A549 treated with RU486 at 1 μM for 4 hours (cell line): ENCODE measurements around the gene MATK. TPM values are rescaled to one million over a fixed set of nuclear protein-coding genes. Genes with fewer than 3 reads are reported as not detected.

Experiments used
- total RNA-seq: library from RNA; stranded (reverse); fragments of 200-300 nt; extraction: Qiagen RNA extraction; gene quantifications from 5 replicates; pipeline ENCODE4 v1.2.3, GENCODE V29; 2022; ENCODE audit warnings: low read depth

Gene MATK
- 0.56 to 1.9 TPM (median 1.1 TPM) in 5 replicates for total RNA-seq

GRCh38 chr19:3785938-3786824, at the start of gene MATK:
TSS of gene MATK (minus strand) at chr19:3786381. CDS start at chr19:3785135, 1,246 bp downstream.

GRCh38 chr19:3771906-3772455, 14.2 kb downstream of the MATK start, which contains the start of gene RAX2:
TSS of gene RAX2 (minus strand) at chr19:3772228. CDS start at chr19:3771742, 486 bp downstream.

DNA sequence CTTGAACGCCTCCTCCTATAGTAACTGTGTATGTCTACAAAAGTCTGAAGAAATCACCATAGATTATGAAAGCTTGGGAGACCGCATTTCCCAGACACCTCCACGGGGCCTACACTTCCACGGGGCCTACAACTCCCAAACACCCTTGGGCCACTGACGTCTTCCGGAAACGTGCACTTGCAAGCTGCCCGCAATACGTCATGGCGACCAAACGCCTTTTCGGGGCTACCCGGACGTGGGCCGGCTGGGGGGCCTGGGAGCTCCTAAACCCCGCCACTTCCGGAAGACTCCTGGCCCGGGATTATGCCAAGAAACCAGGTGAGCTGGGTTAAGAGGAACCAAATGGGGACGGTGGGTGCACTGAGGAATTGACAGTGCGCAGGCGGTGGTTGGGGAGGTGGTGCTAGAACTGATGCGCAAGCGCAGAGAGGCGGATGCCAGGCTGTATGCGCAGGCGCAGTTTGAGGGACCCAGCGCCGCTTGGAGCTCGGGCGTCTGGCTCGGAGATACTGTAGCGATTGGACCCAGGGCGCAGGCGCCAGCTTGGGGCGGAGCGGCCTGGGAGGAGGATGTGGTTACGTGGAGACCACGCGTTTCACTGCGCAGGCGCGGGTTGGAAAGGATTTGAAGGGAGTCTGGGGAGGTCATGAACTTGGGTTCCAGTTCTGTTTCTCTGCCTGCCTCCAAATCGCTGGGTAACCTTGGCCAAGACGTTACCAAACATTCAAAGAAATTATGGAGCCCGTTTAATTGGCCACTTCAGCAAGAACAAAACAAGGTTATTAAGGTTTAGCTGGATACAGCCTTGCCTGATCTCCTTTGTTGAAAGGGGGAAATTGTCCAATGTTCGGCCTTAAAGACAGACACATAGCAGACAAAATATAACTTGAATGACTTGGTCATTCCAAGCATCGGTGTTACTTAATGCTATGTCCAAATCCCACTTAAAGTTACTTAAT, 23.4 kb downstream of the MATK start, which contains the start of gene MRPL54:
Gene MRPL54 (plus strand): TSS at position 182 of the 959 bp plus-strand sequence. CDS start 19 bp downstream, at position 201.

GRCh38 chr19:3761382-3762129, 24.6 kb downstream of the MATK start, which contains the start of gene APBA3:
TSS of gene APBA3 (minus strand) at chr19:3761692. CDS start at chr19:3760264, 1,428 bp downstream.

Other genes with a start within 250 kb of the MATK start
- not detected in 5 replicates for gene TEKTIP1, start 247.2 kb downstream of the MATK start, total RNA-seq
- 112 to 171 TPM (median 162 TPM) in 5 replicates for gene MFSD12, start 228.8 kb downstream of the MATK start, total RNA-seq
- 44.8 to 73.0 TPM (median 63.6 TPM) in 5 replicates for gene HMG20B, start 213.4 kb downstream of the MATK start, total RNA-seq
- 0.11 to 0.32 TPM (median 0.17 TPM) in 5 replicates for gene GIPC3, start 200.9 kb downstream of the MATK start, total RNA-seq
- gene TBXA2R, start 179.5 kb downstream of the MATK start, total RNA-seq: 0.36 to 0.93 TPM (median 0.72 TPM) in 5 replicates
- gene CACTIN, start 159.6 kb downstream of the MATK start, total RNA-seq: 13.5 to 19.4 TPM (median 18.5 TPM) in 5 replicates
- 7.8 to 13.2 TPM (median 11.5 TPM) in 5 replicates for gene PIP5K1C, start 85.9 kb downstream of the MATK start, total RNA-seq
- gene TJP3, start 78.0 kb downstream of the MATK start, total RNA-seq: 0.14 to 0.95 TPM (median 0.73 TPM) in 5 replicates
- 6.5 to 14.1 TPM (median 12.3 TPM) in 5 replicates for gene APBA3, start 24.7 kb downstream of the MATK start, total RNA-seq
- gene MRPL54, start 23.7 kb downstream of the MATK start, total RNA-seq: 58.5 to 81.5 TPM (median 67.4 TPM) in 5 replicates
- gene RAX2, start 14.2 kb downstream of the MATK start, total RNA-seq: not detected in 5 replicates
- gene ZFR2, start 82.7 kb upstream of the MATK start, total RNA-seq: 0.25 to 0.56 TPM (median 0.48 TPM) in 3 of 5 replicates, not detected in the others
- 0.07 to 0.26 TPM (median 0.12 TPM) in 5 replicates for gene ATCAY, start 94.3 kb upstream of the MATK start, total RNA-seq
- gene NMRK2, start 146.7 kb upstream of the MATK start, total RNA-seq: not detected in 5 replicates
- 43.5 to 50.2 TPM (median 47.4 TPM) in 5 replicates for gene DAPK3, start 184.7 kb upstream of the MATK start, total RNA-seq
- 851 to 1,158 TPM (median 1,066 TPM) in 5 replicates for gene EEF2, start 199.1 kb upstream of the MATK start, total RNA-seq
- gene PIAS4, start 221.4 kb upstream of the MATK start, total RNA-seq: 13.4 to 18.2 TPM (median 15.6 TPM) in 5 replicates